ENCODE data around the gene CCDC15.
"Not testable (repeated sequence)": the region's sequence is repeated elsewhere in the genome, so short reads cannot be mapped to it uniquely, and the experiment has no call there.

CCDC15 gene

GRCh38 chr11:124938970-124939369 is 15.0 kb upstream of the CCDC15 start:
- no peak for DNase-seq (ENCODE audit: low read depth in 2 of 3, low spot score in 2 of 3)

- DNase-seq (ENCODE audit: low read depth in 2 of 3, low spot score in 2 of 3): no peak
Observed at GRCh38 chr11:124941703-124942102, 12.3 kb upstream of the CCDC15 start.

DNA sequence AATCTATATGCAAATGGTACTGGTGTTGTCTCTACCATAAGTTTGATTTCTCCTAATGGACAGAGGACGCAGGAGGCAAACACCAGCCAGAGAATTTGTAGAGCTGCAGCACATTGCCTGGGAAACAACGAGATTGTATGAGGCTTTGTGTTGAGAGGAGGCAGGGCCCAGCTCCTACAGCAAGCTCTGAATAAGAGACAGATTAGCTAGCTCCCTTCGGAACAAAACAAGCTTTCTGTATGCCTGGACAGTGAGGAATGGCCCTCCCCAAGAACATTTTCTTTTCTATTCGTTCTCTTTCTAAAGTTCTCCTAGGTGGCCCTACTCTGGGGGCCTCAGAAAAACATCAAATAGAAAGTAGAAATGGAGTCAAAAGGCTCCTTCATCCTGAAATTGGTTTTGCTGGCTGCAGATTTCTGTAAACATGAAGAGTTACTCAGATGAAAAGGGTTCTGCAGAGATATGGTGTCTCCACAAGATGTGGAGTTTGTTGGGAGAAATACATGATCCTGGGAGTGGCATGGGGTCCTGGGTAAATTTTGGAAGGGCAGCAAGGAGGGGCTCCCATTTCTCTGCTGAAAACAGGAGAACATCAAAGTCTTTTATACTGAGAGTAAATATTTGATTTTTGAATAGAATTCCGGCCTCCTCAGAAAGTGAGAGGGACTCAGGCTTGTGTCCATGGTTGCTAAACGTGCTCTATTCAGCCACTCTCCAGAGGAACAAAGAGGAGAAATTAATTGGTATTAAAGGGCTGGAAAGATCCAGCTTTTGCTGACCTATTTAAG is 11.3 kb upstream of the CCDC15 start:
- no peak for DNase-seq (ENCODE audit: low read depth in 2 of 3, low spot score in 2 of 3)

DNA sequence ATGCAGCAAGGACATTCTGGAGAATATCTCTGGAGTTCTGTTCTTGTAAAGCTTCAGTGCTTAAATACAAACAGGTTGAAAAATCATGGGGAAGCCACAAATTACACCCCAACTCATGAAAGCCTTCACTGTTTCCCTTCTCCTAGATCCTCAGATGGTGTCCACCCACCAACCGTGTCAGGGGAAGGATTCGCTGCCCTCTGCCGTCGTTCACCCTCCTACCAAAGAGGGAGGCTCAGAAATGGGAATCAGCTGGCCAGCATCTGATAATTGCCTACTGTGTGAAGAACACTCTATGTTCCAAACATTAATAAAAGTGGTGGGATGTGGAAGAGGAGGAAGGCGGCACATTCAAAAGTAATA is 10.8 kb upstream of the CCDC15 start:
- no peak for DNase-seq (ENCODE audit: low read depth in 2 of 3, low spot score in 2 of 3)

DNA sequence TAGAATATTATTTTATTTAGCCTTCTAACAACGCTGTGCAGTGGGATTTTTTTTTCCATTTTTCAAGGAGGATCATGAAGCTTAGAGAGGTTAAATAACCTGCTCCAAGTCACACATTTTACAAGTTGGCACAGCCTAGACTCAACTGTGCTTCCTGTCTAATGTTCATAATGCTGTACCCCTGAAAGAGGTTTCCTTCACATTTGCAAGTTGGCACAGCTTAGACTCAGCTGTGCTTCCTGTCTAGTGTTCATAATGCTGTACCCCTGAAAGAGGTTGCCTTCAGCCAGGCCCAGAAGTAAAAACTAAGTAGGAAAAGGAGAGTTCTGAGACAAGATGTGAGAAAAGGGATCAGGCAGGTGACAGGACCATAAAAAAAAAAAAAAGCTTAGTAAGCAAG is 10.3 kb upstream of the CCDC15 start:
- no peak for DNase-seq (ENCODE audit: low read depth in 2 of 3, low spot score in 2 of 3)

DNA sequence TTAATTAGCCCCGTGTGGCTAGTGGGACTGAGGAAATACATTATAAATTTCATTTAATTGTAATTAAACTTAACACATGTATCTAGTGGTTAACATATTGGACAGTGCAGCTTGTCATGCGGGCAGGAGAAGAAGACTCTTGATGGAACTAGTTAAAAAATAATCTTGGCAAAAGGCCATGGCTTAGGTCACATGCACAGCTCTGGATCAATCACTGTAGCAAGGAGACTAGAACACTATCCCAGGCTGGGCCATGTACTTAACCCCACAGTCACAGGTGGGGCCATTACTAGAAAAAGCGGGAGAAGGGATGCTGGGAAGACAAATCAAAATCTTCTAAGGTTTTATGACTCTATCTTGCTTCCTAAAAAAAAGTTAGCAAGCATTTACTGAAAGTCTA is 9.4 kb upstream of the CCDC15 start:
- no peak for DNase-seq (ENCODE audit: low read depth in 2 of 3, low spot score in 2 of 3)

DNA sequence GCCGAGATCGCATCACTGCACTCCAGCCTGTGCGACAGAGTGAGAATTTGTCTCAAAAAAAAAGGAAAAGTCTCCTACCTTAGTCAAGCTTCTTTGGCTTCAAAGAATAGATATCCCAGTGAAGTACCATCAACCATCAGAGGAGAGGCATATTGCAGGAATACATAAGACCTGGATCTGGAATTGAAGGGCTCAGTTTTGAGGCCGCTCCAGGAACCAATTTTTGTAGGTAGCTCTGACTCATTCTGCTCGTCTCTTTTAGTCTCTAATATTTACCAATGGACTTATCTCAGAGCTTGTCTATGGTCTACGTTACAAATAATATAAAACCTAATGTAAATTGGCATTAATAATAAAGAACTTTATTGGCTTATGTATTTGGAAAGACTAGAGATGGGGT is 8.2 kb upstream of the CCDC15 start:
- no peak for DNase-seq (ENCODE audit: low read depth in 2 of 3, low spot score in 2 of 3)

DNA sequence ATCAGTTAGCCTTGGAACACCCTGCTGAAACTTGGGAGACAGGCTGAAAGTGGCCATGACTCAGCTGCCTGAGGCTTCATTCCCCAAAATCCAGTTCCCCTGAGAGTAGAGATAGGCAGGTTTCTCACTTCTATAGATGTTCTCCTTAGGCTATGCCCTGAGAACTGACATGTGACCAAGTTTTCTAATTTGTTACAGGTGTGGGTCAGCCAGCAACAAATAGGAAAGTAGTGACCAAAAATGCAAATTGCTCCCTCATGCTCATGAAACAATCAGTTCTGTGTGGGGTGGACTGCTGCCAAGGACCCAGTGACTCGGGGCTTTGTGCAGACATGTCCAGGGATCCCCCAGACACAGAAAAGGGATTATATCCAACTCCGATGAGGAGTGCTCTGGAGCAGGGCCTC is 7.3 kb upstream of the CCDC15 start:
- DNase-seq (ENCODE audit: low read depth in 2 of 3, low spot score in 2 of 3): no peak

- no peak for DNase-seq (ENCODE audit: low read depth in 2 of 3, low spot score in 2 of 3)
Observed at GRCh38 chr11:124950601-124951330, 3.2 kb upstream of the CCDC15 start.

DNA sequence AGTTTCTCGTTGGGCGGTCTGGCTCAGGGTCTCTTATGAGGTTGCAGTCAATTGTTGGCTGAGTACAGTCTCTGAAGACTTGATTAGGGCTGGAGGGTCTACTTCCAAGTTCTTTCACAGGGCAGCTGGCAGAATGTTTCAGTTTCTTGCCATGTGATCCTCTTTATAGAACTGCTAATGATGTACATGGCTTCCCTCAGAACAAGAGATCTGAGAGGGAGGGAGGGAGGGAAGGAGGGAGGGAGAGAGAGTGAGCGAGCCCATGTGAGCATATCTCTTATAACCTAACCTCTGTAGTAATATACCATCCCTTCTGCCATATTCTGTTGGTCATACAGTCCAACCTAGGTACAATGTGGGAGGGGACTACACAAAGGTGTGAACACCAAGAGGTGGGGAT is 2.7 kb upstream of the CCDC15 start:
- no peak for DNase-seq (ENCODE audit: low read depth in 2 of 3, low spot score in 2 of 3)

DNA sequence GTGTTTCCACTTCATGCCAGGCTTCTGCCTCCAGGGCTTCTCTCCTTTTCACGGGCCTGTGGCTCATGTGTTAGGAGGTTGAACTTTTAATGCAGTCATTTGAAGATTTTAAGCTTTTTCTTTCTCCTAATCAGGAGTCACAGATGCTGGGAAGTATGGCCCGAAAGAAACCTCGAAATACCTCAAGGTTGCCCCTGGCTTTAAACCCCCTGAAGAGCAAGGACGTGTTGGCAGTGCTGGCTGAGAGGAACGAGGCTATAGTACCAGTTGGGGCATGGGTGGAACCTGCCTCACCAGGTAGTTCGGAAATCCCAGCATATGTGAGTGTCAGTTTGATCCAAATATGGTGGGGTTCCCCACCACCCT is 571 bp downstream of the CCDC15 start:
- no peak for DNase-seq (ENCODE audit: low read depth in 2 of 3, low spot score in 2 of 3)

GRCh38 chr11:124955035-124955434 is 1.0 kb downstream of the CCDC15 start:
- no peak for DNase-seq (ENCODE audit: low read depth in 2 of 3, low spot score in 2 of 3)

DNA sequence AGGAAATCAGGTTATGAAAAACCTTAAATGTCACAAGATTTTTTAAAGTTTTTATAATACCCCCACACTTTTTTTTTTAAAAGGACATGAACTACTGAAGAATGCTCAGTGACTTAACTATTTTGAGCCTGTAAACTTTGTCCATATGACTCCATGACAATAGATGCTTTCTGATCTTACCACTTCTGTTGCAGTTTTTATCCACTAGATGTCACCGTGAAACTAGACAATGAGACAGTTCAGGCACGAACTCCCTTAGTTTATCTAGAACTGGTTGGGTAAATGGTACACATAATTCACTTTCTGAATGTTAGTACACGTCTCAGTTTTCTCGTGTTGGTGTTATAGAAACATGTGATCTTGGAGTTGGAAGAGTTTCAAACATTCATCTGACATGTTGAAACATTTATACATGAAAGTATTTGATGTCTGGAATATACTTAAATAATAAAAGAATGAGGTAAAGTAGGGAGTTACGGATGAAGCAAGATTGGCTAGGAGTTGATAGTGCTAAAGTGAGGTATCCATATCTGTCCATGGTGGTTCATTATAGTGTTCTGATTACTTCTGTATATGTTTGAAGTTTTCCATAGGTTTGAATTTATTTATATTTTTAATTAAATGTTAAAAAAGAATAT is 8.1 kb downstream of the CCDC15 start:
- no peak for DNase-seq (ENCODE audit: low read depth in 2 of 3, low spot score in 2 of 3)

DNA sequence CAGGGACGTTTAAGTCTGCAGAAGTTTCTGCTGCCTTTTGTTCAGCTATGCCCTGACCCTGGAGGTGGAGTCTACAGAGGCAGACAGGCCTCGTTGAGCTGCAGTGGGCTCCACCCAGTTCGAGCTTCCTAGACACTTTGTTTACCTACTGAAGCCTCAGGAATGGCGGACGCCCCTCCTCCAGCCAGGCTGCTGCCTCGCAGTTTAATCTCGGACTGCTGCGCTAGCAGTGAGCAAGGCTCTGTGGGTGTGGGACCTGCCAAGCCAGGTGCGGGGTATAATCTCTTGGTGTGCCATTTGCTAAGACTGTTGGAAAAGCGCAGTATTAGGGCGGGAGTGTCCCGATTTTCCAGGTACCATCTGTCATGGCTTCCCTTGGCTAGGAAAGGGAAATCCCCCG is 14.2 kb downstream of the CCDC15 start:
- DNase-seq (ENCODE audit: low read depth in 2 of 3, low spot score in 2 of 3): not testable (repeated sequence)

GRCh38 chr11:124970925-124971324 is 16.9 kb downstream of the CCDC15 start:
- DNase-seq (ENCODE audit: low read depth in 2 of 3, low spot score in 2 of 3): no peak

DNA sequence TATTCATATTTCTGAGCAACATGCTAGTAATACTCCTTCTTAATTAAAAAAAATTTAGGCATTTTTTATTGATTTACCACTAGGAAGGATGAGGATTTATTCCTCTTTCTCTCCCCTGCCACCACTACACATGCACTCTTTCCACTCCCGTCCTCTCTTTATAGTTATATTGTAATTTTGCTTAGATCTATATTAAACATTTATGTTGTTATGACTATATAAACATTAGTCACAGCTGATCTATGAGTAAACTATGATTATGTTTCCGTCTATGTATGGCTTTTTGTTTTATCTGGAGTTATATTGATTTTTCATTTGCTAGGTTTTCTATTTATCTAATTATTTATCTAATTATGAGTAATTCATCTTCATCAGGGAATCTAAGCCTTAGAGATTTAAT is 17.8 kb downstream of the CCDC15 start:
- DNase-seq (ENCODE audit: low read depth in 2 of 3, low spot score in 2 of 3): no peak

DNA sequence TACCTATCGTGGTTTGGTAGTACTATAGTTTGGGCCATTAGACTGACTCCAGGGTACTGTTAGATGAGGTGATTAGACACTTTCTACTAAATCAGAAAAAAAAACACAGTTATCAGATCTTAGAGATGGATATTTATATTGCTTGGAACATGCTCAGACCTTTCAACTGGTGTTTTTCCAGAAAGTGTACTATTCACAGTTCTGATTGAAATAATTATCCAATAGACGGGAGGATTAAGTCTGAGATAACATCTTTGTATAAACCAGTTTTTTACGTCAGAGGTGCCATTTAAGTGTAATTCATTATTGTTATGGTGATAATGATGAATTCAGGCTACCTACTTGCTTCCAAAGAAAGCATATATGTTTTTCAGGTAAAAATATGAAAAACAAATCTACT is 22.5 kb downstream of the CCDC15 start:
- DNase-seq (ENCODE audit: low read depth in 2 of 3, low spot score in 2 of 3): no peak

GRCh38 chr11:124977006-124977405 is 23.0 kb downstream of the CCDC15 start:
- no peak for DNase-seq (ENCODE audit: low read depth in 2 of 3, low spot score in 2 of 3)

DNA sequence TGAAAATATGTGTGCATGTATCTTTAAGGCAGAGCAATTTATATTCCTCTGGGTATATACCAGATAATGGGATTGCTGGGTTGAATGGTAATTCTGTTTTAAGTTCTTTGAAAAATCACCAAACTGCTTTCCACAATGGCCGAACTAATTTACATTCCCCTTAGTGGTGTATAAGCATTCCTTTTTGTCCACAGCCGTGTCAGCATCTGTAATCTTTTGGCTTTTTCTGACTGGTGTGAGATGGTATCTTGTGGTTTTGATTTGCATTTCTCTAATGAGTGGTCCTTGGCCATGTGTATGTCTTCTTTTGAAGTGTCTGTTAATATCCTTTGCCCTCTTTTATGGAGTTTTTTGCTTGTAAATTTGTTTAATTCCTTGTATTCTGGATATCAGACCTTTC is 24.3 kb downstream of the CCDC15 start:
- DNase-seq (ENCODE audit: low read depth in 2 of 3, low spot score in 2 of 3): no peak

DNA sequence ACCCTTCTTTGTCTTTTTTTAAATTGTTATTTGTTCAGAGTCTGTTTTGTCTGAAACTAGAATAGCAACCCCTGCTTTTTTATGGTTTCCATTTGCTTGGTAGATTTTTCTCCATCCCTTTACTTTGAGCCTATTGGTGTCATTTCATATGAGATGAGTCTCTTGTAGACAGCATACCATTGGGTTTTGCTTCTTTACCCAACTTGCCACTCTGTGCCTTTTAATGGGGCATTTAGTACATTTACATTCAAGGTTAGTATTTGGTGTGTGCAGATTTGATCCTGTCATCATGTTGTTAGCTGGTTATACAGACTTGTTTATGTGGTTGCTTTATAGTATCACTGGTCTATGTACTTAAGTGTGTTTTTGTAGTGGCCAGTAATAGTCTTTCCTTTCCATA is 28.0 kb downstream of the CCDC15 start:
- no peak for DNase-seq (ENCODE audit: low read depth in 2 of 3, low spot score in 2 of 3)

DNA sequence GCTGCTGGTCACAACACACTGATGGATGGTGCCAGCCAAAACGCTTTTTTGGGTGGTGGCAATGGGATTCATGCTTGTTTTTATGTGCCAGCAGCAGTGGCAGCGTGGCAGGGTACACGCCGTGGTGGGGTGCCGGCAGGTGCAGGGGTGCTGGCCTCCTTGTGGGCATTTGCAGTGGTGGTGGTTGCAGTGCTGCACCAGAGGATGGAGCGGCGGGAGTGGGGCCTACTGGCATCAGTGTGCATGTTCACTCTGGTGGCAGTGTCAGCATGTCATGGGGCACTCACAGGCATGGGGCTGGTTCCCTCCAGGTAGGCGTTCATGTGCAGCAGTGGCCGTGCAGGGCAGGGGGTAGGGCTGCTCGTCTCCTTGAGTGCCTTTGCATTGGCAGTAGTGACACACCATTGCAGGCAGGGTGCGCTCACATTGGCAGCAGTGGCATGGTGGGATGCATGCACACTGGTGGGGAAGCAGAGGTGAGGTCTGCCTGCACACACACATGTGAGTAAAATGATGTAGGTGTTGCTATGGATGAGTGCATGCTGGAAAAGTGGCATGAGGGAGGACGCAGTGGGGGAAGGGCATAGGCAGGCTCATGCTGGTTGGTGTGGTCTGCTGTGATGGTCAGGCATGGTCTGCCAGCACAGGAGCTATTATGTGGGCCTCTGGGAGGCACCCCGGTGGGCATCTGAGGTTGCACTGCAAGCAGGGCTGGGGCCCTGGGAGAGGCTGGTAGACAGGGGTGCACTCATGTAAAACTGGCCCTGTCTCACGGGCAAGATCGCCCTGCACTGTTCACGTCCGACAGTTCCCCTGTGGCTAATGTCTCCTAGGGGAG is 29.9 kb downstream of the CCDC15 start:
- no peak for DNase-seq (ENCODE audit: low read depth in 2 of 3, low spot score in 2 of 3)

- no peak for DNase-seq (ENCODE audit: low read depth in 2 of 3, low spot score in 2 of 3)
Observed at GRCh38 chr11:124984512-124984854, 30.5 kb downstream of the CCDC15 start.

All from activated CD8-positive, alpha-beta memory T cell treated with anti-CD3 and anti-CD28 coated beads for 48 hours (primary cell).